WTC11 (cell line): Measurements from ENCODE around the gene TSNAXIP1. TPM values are rescaled to one million over a fixed set of nuclear protein-coding genes. Genes with fewer than 3 reads are reported as not detected.

ENCODE experiments used
- ATAC-seq: fragments of 200-7000 bp; cut with Tn5 transposase; 2 replicates; pipeline ENCODE4 v1.10.0; 2021; ENCODE audit warnings: mild to moderate bottlenecking, moderate library complexity
- CTCF ChIA-PET: fragments of 300-600 bp; sonication (Branson Sonifier 250); formaldehyde crosslinking; loops from one replicate; lab custom pipeline; 2021; ENCODE audit warnings: antibody characterized with exemption; lab: Charles Lee
- POLR2A ChIA-PET: fragments of 350-600 bp; sonication (Branson Sonifier 250); formaldehyde crosslinking; loops from one replicate; lab custom pipeline; 2021; ENCODE audit warnings: antibody characterized with exemption; lab: Charles Lee
- DNase-seq: peaks from one replicate; pipeline ENCODE4 v3.0.0; 2021; ENCODE audit warnings: low spot score
- H3K27ac Mint-ChIP-seq: 2 replicates; pipeline ENCODE4 v1.8.0; 2021; ENCODE audit warnings: mixed read lengths
- H3K27me3 Mint-ChIP-seq: 2 replicates; pipeline ENCODE4 v1.8.0; 2021; ENCODE audit warnings: low read depth, mild to moderate bottlenecking, moderate library complexity, mixed read lengths
- H3K36me3 Mint-ChIP-seq: 2 replicates; pipeline ENCODE4 v1.8.0; 2021; ENCODE audit warnings: mixed read lengths
- H3K4me1 Mint-ChIP-seq: 2 replicates; pipeline ENCODE4 v1.8.0; 2022; ENCODE audit warnings: mixed read lengths
- H3K4me3 Mint-ChIP-seq: 2 replicates; pipeline ENCODE4 v1.8.0; 2021; ENCODE audit warnings: mild to moderate bottlenecking, moderate library complexity, mixed read lengths
- H3K9me3 Mint-ChIP-seq: 2 replicates; pipeline ENCODE4 v1.8.0; 2021; ENCODE audit warnings: mixed read lengths
- ATF1 ChIP-seq: sonication (generic); formaldehyde crosslinking; IDR thresholded peaks from 2 replicates; pipeline ENCODE4 v1.8.1; 2023; ENCODE audit warnings: mild to moderate bottlenecking, moderate library complexity, missing genetic modification reagents
- FOXK1 ChIP-seq: sonication (generic); formaldehyde crosslinking; IDR thresholded peaks from 2 replicates; pipeline ENCODE4 v1.8.0; 2022; ENCODE audit warnings: mild to moderate bottlenecking, moderate library complexity, missing genetic modification reagents
- total RNA-seq: library from RNA; stranded (reverse); gene quantifications from 3 replicates; pipeline ENCODE4 v1.2.3, GENCODE V29; 2021

Gene TSNAXIP1
- total RNA-seq, 1 experiment from 2014 or later, result 0.48 TPM

- CTCF ChIA-PET, result interaction anchor here (1.3 kb wide), 1 partner anchor 60 kb away, joined by 4 read pairs; no protein-coding TSS in a partner anchor
- H3K9me3 Mint-ChIP-seq, result no peaks in the 10 kb centered on the region
- peaks cover 15% of the 10 kb centered on the region for H3K4me1 Mint-ChIP-seq
- H3K4me3 Mint-ChIP-seq, result no peak overlapping the region
- DNase-seq (no peak), ATAC-seq (no peak)
- POLR2A ChIA-PET, result no interaction called here
- H3K36me3 Mint-ChIP-seq, result peaks cover 49% of the 10 kb centered on the region
- H3K27ac Mint-ChIP-seq, result no peak overlapping the region
- no peaks in the 10 kb centered on the region for H3K27me3 Mint-ChIP-seq
- TF ChIP-seq FOXK1 (CRISPR knock-in tag) (no peak), ATF1 (no peak)
- TF ChIP-seq, all 79 proteins: peak for 0
Observed at GRCh38 chr16:67877064-67877463, 70.4 kb downstream of the TSNAXIP1 start.

Other genes with a start within 250 kb of the TSNAXIP1 start
- gene CTCF, start 244.4 kb upstream of the TSNAXIP1 start, total RNA-seq, result 55.4 to 60.6 TPM (median 57.7 TPM) in 3 replicates
- 33.3 to 42.3 TPM (median 38.3 TPM) in 3 replicates for gene CARMIL2, start 161.7 kb upstream of the TSNAXIP1 start, total RNA-seq
- 38.1 to 41.3 TPM (median 40.7 TPM) in 3 replicates for gene ACD, start 146.6 kb upstream of the TSNAXIP1 start, total RNA-seq
- 17.1 to 18.5 TPM (median 17.4 TPM) in 3 replicates for gene PARD6A, start 145.9 kb upstream of the TSNAXIP1 start, total RNA-seq
- gene ENKD1, start 140.1 kb upstream of the TSNAXIP1 start, total RNA-seq, result 10.3 to 11.9 TPM (median 11.7 TPM) in 3 replicates
- gene C16orf86, start 140.1 kb upstream of the TSNAXIP1 start, total RNA-seq, result 4.1 to 5.4 TPM (median 4.9 TPM) in 3 replicates
- 19.3 to 29.5 TPM (median 22.8 TPM) in 3 replicates for gene GFOD2, start 87.6 kb upstream of the TSNAXIP1 start, total RNA-seq
- 14.0 to 16.9 TPM (median 16.1 TPM) in 3 replicates for gene RANBP10, start 329 bp upstream of the TSNAXIP1 start, total RNA-seq
- 46.5 to 49.0 TPM (median 47.4 TPM) in 3 replicates for gene THAP11, start 35.4 kb downstream of the TSNAXIP1 start, total RNA-seq
- gene NUTF2, start 40.0 kb downstream of the TSNAXIP1 start, total RNA-seq, result 183 to 205 TPM (median 200 TPM) in 3 replicates
- gene CENPT, start 40.8 kb downstream of the TSNAXIP1 start, total RNA-seq, result 52.1 to 58.3 TPM (median 57.3 TPM) in 3 replicates
- gene EDC4, start 66.2 kb downstream of the TSNAXIP1 start, total RNA-seq, result 72.6 to 83.7 TPM (median 74.1 TPM) in 3 replicates
- 7.0 to 12.4 TPM (median 7.4 TPM) in 3 replicates for gene NRN1L, start 78.0 kb downstream of the TSNAXIP1 start, total RNA-seq
- gene PSKH1, start 86.4 kb downstream of the TSNAXIP1 start, total RNA-seq, result 29.0 to 32.6 TPM (median 31.6 TPM) in 3 replicates
- gene CTRL, start 125.0 kb downstream of the TSNAXIP1 start, total RNA-seq, result 1.7 to 3.6 TPM (median 2.8 TPM) in 3 replicates
- 34.8 to 40.9 TPM (median 35.3 TPM) in 3 replicates for gene PSMB10, start 130.0 kb downstream of the TSNAXIP1 start, total RNA-seq
- 23.3 to 38.3 TPM (median 25.8 TPM) in 3 replicates for gene LCAT, start 137.2 kb downstream of the TSNAXIP1 start, total RNA-seq
- 67.5 to 94.1 TPM (median 73.7 TPM) in 3 replicates for gene SLC12A4, start 161.7 kb downstream of the TSNAXIP1 start, total RNA-seq
- 1.6 to 2.7 TPM (median 2.5 TPM) in 3 replicates for gene DPEP3, start 173.6 kb downstream of the TSNAXIP1 start, total RNA-seq
- 0.13 to 0.25 TPM in 2 of 3 replicates, not detected in the other for gene DPEP2, start 192.6 kb downstream of the TSNAXIP1 start, total RNA-seq
- 0.32 TPM in 1 of 3 replicates, not detected in the others for gene DPEP2NB, start 209.0 kb downstream of the TSNAXIP1 start, total RNA-seq
- gene DDX28, start 216.3 kb downstream of the TSNAXIP1 start, total RNA-seq, result 15.2 to 18.3 TPM (median 17.7 TPM) in 3 replicates
- gene DUS2, start 216.4 kb downstream of the TSNAXIP1 start, total RNA-seq, result 23.5 to 27.9 TPM (median 25.8 TPM) in 3 replicates